Stimulated activated CD4-positive, alpha-beta T cell treated with anti-CD3 and anti-CD28 coated beads, Interleukin-1b, Interleukin-23, amount 100 ng/mL, for 48 hours (primary cell): ENCODE results near the gene SNRPD3.
"Not testable (repeated sequence)": the region's sequence is repeated elsewhere in the genome, so short reads cannot be mapped to it uniquely, and the experiment has no call there.

Experiments
- DNase-seq: peaks from one replicate; pipeline ENCODE4 v3.0.0-alpha.2; 2020

Gene SNRPD3

DNA sequence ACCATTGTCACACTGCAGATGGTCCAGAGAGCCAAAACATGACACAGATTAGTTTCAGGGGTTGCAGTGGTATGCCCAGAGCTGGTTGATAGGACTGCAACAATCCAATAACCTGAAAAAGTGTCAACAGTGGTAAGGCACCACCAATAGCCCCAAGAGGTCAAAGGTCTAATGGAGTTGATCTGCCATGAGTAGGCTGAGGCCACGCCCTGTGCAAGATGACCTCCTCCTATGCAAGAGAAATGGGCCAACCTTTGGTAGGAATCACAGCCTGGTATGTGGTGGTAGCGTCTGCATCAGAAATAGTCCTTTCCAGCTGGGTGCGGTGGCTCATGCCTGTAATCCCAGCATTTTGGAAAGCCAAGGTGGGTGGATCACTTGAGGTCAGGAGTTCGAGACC is 20.5 kb upstream of the SNRPD3 start:
- DNase-seq = no peak

DNA sequence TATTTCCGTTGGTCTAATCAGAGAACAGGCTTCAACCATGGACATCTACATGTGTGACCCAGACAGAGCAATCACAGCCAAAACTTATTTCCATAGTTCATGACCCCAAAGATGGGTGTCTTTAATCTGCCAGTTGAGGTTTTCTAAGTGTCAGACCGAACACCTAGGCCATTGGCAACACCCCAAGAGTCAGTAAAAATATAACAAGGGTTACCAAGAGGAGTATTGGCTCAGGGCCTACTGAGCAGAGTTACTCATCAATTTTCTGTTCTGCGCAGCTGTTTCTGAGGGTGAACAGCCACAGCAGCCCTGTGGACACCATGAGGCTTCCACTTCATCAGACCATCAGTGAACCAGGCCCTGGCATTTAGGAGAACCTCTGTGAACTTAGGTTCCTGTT is 19.7 kb upstream of the SNRPD3 start:
- DNase-seq = no peak

DNA sequence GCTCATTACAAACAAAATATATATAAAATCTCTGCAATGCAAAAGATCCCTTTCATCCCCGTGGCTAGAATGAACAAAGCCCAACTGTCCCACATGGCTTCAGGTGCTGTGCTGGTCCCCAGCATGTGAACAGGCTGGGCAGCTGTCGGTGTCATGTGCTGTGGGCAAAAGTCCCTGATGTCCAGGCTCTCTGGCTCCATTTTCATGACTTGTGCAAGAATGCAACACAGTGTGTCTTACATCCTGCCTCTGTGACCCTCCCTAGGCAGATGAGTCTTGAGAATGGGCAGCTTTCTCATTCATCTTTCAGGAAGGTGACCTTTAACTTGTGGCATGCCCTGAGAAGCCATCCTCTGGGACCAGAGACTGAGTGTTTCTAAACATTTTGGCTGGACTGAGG is 15.3 kb upstream of the SNRPD3 start:
- no peak for DNase-seq

DNA sequence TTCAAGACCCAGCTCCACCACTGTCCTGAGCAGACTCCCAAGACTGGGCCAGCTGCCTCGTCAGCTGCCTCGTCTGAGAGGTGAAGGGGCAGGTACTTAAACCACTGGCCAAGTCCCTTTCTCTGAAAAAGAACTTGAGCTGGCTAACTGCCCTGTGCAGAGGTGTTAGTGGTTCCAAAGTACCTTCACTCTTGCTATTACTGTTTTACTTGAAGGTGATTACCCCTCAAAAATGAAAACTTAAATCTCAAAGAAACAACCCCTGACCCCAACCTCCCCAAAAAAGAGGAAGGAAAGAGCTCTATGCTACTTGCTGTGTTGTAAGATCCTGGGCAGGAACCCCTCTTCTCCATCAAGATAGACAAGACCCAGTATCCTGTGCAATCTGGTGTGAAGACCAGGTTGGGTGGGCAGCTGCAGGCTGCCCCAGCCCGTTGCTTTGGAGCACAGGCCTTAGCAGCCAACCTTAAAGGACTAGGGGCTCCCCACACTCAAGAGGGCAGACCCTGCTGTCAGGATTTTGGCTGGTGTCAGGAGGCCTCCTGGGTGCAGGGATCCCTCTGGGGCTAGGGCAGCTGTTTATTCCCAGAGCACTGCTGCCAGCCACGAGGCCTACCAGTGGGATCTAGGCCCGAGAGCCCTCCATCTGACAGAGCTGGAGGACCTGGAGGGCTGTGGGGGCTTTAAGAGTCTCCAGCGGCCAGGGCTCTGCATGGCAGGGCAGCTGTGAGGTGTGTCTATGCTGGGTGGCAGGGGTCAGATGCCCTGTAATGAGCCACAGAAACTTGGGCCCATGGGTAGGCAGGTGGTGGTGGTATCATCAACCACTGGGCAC is 13.9 kb upstream of the SNRPD3 start:
- no peak for DNase-seq

DNA sequence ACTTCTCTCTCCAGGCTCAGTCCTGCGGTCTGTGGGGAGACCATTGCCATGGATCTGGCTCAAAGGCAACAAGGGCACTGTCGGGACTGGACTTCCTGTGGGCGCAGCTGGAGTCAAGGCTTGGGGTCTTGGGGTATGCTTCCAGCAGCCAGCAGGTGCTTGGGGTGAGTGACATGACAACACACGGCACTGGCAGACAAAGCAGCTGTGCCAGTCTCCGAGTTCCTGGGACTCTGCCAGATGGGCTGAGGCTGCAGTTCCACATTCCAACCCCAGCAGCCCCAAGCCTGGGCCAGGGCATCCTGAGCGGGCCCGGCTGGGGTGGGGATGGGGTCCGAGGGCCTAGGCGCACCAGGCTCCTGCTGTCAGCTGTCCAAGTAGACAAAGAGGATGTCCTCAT is 13.2 kb upstream of the SNRPD3 start:
- no peak for DNase-seq

DNA sequence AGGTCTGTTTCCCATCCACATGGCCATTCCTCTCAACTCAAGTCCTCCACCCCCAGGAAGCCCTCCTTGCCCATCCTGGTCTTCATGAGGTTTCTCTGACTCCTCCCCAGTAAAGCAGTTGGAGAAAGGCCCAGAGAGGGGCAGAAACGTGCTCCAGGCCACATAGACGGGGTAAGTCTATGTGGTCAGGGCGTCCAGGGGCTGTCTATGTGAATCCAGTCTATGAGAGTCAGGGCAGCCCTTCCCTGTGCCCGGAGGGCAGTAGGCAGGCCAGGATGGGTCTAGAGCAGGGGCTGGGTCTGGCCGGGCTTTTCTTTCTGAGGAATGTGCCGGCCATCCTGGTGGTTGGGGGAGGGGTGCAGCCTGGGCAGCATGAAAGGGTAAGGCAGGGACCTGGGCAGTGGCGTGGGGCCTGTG is 12.6 kb upstream of the SNRPD3 start:
- DNase-seq = no peak

DNA sequence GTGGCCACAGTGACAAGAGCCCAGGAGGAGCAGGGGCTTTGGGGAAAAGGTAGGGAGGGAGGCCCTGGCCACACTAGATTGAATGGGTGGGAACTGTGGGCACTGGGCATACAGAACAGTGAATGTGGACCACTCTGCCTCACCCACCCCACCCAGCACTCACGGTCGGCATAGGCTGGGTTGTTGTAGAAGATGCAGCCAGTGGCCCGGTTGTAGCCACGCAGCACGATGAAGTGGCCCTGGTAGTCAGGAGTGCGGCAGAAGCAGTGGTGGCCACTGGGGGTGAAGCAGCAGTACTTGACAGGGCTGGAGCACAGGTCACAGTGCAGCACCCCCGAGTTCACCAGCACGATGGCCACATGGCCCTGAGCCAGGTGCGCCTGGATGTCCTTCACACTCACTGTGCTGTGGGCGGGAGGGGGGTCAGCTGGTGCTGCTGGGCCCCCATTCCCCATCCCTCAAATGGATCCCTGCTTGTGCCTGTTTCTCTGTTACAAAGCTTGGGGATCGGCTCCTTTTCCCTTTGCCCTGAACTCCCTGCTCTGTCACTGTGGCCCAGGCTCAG is 12.0 kb upstream of the SNRPD3 start:
- DNase-seq = no peak

DNA sequence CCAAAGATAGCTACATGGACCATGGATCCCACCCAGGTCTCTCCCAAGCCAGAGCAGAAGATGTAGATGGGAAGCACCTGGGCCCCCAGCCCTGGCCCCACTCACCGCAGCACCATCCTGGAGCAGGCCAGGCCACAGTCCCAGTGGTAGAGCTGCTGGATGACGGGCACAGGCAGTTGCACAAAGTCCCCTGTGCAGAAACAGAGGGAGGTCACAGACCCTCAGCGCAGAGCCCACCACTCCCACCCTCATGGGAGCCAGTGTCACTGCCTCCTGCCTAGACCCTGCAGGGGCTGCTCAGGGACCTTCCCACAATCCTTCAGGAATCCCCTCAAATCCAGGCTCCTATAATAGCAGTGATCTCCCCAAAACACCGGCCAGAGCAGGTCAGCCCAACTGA is 7.0 kb upstream of the SNRPD3 start:
- DNase-seq = no peak

DNA sequence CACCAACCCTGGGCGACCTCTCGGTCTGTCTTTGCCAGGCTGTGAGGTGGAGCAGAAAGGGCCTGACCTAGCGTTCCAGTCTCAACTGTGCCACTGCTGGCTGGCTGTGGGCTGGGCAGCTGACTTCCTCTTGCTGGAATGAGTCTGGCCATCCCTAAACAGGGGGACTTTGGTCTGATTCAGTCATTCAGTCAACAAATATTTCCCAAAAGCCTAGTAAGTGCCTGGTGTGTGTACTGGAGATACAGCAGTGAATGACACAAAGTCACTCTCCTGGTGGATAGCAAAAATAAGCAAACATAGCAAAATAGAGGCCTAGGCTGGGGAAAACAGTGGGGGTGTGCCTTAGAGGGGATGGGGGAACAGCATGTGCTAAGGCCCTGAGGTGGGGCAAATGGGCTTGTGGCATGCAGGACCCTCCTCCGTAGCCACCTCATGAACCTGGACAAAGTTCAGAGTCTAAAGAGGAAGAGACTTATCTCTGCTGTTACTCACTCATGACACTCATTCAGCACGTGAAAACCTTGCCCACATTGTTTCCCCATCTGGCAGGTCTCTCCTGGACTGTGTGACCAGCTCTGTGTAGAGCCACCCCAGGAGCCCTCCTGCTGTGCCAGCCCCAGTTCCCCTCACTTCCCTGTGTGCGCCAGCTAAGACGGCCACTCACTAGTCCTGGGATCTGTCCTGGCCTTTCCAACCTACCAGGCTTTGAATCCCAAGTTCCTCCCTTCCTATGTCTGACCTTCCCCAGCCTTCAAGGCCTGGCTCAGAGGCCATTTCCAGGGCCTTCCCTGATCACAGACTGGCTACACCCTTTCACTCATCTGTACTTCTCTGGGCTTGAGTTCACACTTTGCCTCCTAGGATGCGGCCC is 5.5 kb upstream of the SNRPD3 start:
- DNase-seq = no peak

DNA sequence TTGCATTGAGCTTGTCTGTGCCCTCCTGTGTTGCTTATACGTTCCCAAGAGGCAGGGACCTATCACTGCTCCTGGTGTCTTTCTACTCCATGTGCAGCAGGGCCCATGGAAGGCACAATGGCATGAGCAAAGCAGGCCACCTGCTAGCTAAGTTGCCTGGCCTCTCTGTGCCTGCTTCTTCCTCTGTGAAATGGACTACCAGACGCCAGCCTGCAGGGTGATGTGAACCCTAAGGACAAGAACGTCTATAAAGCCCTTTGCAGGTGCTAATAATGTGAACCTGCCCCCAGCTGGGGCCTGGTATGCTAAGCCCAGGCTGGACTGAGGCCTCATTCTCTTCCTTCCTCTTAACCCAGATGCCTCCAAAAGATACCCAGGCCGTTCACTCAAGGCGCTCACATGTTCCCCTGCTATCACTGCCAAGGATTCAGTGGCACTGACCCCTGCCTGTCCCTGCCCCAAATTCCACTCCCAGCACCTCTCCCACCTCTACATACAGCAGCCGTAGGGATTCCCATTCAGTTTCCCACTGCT is 4.8 kb upstream of the SNRPD3 start:
- DNase-seq = no peak

DNA sequence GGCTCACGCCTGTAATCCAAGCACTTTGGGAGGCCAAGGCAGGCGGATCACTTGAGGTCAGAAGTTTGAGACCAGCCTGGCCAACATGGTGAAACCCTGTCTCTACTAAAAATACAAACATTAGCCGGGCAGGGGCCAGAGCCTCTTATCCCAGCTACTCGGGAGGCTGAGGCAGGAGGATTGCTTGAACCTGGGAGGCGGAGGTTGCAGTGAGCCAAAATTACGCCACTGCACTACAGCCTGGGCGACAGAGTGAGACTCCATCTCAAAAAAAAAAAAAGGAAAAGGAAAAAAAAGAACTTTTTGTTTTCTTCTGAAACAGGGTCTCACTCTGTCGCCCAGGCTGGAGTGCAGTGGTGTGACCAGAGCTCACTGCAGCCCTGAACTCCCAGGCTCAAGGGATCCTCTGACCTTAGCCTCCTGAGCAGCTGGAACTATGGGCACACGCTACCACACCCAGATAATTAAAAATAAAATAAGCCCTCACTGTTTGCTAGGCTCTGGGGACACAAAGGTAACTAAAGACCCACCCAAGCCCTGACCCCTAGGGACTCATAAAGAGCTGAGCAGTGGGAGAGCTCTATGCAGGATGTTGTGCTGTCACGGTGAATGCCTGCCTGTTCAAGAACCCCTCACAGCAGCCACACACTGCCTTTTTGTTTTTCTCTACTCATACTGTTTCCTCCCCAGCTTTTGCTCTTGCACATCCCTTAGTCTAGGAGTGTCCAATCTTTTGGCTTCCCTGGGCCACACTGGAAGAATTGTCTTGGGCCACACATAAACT is 3.1 kb upstream of the SNRPD3 start:
- DNase-seq = not testable (repeated sequence)

DNA sequence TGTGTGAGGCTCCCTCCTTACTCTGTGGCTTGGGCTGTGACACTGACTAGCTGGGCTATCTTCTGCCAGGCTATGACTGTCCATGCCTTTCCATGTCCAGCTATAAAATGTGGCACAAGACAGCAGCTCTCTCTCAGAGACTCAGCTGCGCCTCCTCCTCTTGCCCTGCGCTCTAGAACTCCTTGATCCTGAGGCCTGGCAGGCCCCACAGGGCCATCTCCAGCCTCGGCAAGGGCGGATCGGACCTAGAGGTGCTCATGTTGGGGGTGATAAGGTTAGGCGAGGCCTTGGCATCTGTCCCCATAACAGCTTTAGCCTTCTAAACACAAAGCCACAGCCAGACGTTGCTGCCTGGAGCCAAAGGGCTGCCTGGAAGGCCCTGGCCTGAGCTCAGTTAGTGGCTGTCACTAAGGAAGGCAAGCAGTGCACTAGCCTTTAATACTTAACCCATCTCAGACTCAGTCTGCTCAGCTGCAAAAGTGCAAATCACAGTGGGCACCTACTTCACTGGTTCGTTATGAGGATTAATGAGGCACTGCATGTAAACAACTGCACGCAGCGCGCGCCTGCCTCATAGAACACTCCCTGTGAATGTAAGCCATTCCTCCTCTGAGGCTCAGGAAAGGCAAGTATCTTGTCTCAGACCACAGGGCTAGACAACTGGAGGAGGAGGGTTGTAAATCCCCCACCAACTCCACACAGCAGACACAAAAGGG is 2.0 kb upstream of the SNRPD3 start:
- no peak for DNase-seq

DNA sequence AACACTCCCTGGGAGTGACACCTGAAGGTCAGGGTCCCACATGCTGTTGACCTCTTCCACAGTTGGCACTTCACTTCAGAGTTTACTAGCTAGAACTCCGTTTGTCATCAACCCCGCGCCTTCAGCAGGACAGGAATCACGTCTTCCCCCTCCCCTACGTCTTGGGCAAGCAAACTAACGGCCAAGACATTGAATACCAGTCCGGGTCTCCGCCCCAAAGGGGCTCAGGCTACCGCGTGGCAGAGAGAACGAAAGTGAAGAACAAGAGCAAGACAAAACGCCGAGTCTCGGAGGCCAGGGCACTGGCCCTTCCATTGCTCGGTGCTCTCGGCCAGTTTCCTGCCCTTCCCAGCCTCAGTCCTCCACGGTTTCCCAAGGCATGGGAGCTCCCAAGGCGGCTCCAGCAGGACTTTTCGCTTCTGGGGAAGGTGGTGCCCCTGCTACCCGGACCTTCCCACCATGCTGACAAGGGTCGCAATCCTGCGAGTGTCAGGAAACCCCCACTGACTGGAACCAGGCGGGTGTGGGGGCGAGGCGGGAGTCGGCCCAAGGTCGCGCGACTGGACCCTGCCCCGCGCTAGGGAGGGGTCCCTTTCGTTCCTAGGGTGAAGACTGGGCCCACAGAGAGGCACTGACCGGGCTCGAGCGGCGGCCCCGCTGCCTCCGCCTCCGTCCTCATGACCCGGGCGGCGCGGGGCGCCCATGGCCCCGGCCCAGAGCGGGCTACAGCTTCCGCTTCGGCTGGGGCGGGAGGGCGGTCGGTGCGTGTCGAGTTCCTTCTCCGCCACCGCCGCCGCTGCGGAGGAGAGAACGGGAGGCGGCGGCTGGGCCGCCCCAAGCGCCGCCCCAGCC is 1.3 kb upstream of the SNRPD3 start, which contains the start of gene GUCD1:
GUCD1 (minus strand) TSS at position 826 of the 852 bp plus-strand sequence; CDS start at position 679, 147 bp downstream.
- peak; percentile 23 for DNase-seq

DNA sequence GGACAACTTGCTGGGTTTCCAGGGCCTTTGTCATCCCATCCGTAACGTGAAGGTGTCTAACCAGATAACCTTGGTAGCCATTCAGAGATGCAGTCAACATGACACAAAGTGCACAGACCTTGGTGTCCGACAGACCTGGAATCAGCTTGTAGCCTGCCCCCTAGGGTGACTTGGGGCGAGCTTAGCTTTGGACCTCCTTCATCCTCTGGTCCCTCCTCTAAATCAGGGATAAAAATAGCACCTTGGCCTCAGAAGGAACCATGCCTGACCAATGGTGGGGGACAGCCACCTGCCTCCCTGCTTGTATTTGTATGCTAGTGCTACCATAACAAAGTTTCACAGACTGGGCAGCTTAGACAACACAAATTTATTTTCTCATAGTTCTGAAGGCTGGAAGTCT is 3.7 kb downstream of the SNRPD3 start:
- DNase-seq = no peak

DNA sequence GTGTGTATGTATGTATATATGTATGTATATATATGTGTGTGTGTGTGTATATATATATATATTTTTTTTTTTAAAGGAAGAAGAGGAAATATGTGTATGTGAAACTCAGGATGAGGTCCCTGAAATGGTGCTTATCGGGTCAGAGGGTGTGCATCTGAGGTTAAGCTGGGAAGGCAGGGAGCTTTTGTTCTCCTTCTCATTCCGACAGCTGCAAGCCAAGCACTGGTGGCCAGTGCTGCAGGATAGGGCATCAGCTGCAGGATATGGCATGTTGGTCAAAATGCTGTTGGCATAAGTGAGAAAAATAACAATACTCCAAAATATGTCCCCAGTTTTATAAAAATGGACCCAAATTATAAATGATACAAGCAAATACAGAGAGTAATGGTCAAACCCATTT is 7.4 kb downstream of the SNRPD3 start:
- DNase-seq = no peak

DNA sequence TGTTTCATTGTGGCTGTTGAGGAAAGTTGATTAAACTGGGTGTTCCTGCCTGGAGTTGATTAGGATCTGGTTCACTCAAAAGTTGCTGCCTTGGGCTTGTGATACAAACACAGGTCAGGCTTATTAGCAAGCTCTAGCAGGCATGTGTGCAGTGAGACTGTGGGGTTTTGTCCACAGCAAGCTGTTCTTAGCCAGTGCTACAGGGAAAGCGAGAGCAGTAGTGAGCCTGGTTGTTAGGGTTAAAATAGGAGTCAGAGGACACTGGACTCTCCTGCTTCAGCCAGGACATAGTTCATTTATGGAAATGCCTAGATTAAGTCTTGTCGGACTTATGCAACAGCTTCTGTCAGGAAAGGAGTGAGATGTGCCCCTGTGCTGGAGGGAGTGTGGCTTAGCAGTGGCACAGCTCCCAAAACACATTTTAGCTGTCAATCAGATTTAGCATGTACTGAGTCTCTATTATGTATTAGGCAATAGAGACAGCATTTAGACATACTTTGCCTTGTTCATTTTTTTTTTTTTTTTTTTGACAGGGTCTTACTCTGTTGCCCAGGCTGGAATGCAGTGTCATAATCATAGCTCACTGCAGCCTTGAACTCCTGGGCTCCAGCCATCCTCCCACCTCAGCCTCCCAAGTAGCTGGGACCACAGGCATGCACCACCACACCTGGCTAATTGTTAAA is 8.7 kb downstream of the SNRPD3 start:
- DNase-seq = no peak

DNA sequence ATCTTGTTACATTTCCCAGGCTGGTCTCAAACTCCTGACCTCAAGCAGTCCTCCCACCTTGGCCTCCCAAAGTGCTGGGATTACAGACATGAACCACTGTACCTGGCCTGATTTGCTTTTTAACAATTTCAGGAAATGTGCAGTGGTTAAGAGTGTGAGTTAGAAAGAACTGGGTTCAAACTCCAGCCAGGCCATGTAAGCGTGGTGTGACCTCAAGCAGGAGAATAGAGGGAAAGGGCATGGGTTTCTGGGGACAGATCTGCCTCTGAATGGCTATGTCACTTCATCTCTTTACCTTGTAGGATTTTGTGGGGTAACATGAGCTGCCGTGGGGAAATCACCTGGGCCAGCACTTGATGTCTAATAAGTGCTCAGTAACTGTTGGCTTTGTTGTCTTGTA is 9.3 kb downstream of the SNRPD3 start:
- DNase-seq = no peak

DNA sequence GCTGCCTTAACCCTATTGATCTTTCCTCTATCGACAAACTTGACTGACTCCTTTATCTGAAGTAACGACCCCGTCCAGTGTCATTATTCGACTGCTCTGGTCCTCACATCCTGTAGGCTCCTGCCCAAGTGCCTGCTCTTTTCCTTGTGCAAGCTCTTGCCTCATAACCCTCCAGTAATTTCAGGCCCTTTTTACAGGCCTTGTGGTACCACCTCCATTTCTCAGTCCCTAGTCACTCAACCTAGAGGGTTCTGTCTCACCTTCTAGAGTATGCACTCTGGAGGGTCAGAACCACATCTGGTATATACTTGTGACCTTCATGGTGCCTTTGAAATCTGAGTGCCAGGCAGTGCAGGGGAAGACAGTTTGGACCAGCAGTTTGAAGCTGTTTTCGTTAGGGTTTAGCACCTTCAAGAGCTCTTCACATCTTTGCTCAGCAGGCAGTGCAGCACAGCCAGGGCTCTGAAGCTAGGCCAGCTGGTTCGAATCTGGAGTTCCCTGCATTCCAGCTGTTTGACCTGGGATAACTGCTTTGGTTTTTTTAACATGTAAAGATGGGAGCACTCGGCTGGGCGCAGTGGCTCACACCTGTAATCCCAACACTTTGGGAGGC is 11.2 kb downstream of the SNRPD3 start:
- no peak for DNase-seq

DNA sequence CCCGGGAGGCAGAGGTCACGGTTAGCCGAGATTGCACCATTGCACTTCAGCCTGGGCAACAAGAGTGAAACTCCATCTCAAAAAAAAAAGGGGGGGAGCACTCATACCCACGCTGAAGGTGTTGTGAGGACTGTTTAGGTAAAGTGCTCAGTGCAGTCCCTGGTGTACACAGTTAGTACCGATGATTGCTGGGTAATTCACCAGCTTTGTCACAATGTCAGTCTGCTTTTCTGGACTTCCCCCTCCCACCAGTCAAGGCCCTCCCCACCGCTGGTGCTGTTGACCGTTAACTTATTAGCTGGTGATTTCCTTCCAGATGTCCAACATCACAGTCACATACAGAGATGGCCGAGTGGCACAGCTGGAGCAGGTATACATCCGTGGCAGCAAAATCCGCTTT is 11.9 kb downstream of the SNRPD3 start:
- no peak for DNase-seq

DNA sequence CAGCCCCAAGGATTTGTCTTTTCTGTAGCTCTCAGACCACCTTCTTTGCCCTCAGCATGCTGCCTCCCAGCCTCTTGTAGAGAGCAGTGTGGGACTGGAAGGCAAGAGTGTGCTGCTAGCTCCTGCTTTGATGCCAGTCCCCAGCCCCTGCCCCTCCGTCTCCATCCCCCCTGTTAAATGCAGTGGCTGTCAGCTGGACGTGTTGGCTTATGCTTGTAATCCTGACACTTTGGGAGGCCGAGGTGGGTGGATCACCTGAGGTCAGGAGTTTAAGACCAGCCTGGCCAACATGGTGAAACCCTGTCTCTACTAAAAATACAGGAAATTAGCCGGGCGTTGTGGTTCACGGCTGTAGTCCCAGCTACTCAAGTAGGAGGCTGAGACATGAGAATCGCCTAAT is 15.5 kb downstream of the SNRPD3 start:
- DNase-seq = no peak
